HG03025 (cell line): ENCODE measurements around the gene SMARCAL1.
"Not testable (repeated sequence)": the region's sequence is repeated elsewhere in the genome, so short reads cannot be mapped to it uniquely, and the experiment has no call there.

Experiments
- ATAC-seq: cut with Tn5 transposase; IDR thresholded peaks from one replicate; pipeline ENCODE4 v1.9.1; 2021; ENCODE audit warnings: mild to moderate bottlenecking, moderate library complexity; ENCODE audit not compliant: unreplicated experiment, low FRiP score

Gene SMARCAL1

DNA sequence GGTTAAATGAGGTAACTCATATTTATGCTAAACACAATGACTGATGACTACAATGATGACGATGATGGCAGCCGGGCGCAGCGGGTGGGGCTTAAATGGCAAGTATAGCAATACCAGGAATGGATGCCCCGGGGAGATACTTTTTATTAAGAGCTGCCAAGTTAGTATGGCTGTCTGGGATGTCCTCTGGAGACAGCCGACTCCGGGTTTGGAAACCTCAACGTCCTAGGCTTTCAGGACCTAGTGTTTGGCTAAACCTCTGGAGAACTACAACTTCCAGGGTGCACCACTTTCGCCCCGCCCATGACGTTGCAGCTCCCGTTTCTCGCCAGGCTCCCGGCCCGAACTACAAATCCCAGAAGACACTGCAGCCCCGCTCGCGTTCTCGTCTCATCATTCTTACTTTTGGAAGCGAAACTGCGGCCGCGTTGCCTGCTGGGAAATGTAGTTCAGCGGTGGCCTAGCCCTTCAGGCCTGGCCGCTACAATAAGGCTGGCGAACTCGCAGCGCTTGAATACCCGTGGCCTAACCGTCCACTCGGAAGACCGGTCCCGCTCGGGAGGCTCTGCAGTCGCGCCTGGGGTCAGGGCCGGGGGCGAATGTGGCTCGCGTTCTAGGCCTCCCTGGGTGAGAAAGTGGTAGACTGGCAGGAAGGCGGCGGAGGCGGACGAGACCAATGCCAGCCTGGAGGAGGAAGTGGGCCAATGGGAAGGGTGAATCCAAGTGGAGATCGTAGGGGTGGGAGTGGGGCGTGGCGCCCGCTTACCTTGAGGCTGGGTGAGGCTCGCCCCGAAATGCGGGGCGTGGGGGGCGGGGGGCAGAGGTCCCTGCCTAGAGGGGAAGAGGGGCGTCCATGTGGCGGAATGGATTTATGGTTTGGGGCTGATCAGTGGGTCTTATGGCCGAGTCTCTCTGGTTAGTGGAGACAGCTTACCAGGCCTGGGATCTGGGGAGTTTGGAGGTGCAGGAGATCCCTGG lies at the start of gene SMARCAL1:
Gene SMARCAL1, plus strand, starts transcription at position 463 of the 978 bp plus-strand sequence. CDS start 2,221 bp downstream, outside the sequence.
- peak; percentile 98 for ATAC-seq

DNA sequence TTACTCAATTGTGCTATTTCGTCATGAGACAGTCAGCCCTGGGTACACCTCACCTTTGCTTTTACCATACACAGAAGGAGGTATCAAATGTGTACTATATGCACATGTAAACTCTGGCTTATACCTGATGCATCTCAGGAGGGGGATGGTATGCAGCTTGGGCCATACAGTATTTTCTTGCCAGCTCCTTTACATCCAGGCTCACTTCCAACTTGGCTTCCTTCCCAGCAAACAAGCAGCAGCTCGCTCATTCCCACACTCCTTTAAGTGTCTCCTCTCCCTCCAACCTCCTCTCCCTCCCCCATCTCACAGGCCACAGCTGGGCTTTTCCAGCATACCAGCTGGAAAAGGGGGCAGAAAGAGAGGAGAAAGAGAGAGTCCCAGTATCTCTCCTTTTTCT lies 49.6 kb upstream of the SMARCAL1 start:
- no peak for ATAC-seq

DNA sequence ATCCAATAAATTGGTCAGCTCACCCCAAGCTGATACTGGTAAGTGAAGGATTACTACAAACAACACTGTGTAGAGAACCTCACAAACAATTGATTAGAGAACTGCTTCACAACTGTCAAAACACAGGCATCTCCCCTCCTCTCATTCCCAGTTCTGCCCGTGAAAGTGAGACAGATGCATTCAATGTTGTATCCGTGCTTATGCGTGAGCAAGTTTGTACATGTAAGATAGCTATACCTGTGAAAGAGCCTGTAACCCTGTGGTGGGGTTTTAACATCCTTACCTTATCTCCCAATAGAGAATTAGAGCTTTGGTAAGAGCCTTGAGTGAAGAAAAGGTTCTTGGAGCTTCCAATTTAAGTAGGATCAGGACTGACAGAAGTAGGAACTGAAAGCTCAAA lies 49.1 kb upstream of the SMARCAL1 start:
- ATAC-seq, result no peak

DNA sequence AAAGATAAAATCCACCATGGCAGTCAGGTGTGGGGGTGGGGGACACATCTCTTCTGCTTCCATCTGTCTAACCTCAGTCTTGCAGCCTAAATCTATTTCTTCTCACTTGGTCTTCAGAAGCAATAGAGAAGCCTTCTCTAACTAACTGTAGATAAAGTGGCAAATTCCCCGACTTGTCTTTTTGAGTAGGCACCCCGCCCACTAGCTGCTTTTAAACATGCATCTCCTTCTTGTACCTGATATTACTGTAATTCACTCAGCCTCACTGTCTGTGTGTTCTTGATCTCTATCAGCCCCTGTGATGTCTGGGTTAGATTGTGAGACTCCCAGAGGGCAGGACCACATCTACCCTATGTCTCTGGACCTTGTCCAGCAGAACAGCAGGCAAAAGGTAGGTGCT lies 46.8 kb upstream of the SMARCAL1 start:
- no peak for ATAC-seq

DNA sequence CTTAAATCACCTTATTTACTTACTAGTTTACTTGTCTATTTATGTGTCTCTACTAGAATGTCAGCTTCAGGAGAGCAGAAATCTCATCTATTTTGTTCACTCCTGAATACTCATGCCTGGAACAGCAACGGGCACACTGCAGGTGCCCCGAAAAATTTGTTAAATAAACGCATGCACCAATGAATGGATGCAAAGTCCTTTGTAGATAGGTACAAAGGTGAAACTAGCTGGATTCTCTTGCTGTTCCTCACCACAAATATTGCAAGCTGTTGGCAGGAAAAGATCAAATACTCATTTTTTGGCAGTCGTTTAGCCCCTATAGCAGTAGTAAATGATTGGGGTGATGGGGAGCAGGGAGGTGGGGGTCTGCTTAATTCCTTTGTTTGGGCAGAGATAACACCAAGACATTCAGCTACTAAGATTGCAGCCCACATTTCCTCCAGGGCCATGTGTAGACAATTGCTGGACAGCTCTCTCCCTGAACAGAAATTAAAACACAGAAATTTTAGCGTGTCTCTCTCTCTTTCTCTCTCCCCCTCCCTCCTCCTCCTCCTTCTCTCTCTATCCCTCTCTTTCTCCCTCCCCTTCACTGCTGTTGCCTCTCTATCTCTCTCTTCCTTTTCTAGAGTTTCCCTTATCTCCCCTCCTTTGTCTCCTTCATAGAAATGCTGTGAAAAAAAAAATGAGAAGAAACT lies 45.4 kb upstream of the SMARCAL1 start:
- ATAC-seq, result no peak

DNA sequence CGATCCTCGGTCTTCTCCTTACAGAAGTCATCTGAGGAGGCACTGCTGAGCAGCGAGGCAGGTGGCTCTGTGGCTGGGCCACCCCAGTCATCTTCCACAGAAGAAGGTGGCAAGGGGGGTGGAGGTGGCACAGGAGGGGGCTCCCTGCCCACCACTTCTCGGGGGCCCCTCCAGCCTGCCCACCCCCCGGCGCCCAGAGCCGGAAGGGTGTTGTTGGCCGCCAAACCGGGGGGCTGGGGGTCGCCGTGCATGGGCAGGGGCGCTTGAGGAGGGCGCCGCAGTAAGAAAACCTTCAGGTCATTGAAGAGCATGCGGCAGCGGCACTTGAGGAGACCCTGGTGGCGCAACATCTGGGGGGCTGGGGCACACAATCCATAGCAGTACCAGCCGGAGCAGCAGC lies 42.5 kb upstream of the SMARCAL1 start:
- no peak for ATAC-seq

DNA sequence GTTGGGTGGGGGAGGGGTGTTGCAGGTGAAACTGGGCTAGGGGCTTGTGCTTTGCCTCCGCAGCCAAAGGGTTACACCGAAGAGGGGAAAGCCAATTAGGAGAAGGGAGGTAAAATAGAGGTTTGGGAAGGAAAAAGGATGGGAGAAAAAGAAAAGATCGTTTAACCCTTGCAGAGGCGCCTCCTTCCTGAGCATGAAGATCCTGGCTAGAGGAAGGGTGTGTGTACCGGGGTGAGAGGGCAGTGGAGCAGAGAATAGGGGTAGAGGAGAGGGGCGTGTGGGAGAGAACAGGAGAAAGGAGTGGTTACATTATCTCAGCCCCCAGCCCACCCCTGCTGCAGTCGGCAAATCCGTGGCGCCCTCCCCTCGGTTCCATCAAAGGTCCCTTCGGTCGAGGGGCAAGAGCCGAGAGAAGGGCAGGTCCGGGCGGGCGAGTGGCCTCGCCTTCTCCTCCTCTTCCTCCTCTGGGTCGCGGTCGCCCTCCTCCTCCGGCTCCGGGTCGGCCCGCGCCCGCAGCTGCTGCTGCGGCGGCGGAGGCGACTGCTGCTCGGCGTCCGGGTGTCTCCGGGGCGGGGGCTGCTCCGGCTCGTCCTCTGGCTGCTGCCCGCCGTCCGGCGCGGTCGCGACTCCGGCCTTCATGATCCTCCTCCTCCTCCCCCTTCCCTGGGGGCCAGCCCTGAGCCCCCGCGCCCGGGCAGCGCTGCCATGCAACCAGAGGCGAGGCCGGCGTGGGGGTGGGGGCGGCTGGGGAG lies 41.1 kb upstream of the SMARCAL1 start:
- no peak for ATAC-seq

DNA sequence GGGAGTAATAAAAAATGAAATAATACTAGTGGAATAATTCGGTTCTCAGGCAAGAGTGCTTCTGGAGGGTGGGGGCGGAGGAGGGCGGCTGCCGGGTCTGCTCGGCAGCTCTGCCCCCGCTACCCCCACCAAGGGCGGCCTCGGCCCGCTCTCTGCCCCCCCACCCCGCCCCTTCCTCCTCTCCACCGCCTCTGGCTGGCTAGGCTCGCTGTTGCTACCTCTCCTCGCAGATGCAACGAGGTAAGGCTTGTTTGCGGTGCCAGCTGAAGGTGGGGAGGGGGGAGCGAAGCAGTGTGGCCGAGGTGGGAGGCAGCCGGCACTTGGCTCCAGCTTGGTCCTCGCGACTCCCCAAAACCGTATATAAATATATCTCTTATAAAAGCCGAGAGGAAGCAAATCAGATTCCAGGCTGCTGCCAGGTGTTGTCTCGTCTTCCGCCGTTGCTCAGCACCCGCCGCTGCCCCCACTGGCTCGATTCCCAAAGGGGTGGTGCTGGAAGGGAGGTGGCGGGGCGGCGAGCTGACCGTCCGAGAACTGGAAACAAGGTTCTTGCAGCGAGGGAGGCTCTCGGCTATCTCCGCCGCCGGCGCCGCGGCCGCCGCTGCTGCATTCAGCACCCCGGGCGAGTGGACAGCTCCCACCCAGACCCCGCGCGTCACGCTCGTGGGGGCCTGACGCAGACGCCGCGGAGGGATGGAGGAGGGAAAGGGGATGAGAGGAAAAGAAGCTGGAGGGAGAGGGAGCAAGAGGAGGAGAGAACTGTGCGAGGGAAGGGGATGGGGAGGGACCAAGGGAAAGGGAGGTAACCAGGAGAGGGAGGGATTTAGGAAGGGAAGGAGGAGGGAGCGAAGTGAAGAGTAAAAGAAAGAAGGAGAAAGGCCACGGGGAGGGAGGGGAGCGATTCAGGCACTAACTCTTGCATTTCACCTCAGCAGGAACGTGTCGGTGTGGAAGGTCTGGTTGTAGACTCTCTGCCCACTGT lies 40.3 kb upstream of the SMARCAL1 start, which contains the start of gene MARCHF4:
Gene MARCHF4, minus strand, starts transcription at position 763 of the 982 bp plus-strand sequence. CDS start 2,223 bp downstream, outside the sequence.
- ATAC-seq, result no peak

DNA sequence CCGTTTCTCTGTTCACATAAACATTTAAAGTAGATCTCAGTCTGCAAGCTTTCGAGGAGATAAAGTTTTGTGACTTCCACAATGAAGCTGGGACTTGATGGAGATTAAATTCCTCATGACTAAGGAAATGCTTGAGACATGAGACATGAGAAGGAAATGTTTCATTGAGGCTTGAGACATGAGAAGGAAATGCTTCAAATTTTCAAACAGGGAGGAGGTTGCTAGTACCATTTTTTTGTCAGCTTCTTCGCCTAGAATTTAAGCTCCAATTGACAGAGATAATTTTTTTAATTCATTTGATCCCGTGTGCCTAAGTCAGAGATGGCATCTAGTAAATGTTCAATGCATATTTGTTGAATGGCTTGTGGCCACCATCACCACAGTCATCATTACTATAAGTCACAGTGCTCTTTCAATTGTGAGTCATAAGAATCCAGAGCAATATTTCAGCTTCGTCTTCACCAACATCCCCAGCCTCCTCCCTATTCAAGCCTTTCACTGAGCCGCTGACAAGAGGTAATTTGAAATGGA lies 39.5 kb upstream of the SMARCAL1 start:
- ATAC-seq, result no peak

DNA sequence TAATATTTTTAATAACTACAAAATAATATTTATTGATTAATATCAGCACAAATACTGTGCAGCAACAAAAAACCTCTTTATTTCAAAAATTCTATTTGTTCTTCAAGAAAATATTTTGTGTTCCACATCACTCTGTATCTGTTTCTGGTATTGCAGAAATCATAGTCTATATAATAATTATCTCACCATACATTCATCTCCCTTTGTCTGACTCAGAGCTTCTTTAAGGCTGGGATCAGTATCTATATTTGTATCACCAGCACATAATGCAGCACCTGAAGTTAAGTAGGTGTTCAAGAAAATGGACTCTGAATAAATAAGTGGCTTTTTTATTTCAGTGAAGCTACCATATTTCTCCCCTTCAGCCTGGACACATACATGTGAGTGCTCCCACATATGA lies 38.4 kb upstream of the SMARCAL1 start:
- ATAC-seq, result no peak

DNA sequence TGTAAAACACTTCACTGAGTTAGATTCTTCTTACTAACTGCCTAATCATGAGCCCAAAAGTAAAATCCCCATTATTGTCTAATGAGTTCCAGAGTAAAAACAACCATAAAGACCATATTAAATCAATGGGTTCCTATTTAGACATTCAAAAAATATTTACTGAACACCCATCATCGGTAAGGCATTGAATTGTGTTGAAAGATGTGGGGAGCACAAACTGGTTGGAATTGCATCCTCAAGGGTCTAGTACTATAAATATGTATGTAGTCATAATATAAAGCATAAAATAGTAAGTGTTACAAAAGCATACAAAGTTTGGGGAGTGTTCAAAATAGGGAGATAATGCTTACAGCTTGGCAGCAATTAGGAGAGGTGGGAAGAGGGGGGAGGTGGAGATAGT lies 37.0 kb upstream of the SMARCAL1 start:
- no peak for ATAC-seq

DNA sequence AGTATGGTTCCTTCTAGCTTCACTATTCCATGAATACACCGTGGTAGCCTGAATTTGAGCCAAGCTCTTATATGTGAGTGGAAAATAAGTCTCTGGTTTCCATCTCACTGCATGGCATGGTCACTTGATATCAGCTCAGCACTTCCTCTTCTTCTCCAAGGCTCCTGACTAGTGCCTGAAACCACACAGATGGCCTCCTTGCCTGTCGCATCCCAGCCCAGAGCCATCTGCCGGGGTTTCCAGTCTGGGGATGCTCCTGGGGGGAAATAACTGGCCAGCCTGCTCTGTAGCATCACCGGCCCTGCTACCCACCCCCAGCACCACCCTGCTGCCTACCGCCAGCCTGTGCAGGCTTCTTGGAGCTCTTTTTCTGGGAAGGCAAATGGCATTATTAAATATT lies 32.3 kb upstream of the SMARCAL1 start:
- ATAC-seq, result no peak

DNA sequence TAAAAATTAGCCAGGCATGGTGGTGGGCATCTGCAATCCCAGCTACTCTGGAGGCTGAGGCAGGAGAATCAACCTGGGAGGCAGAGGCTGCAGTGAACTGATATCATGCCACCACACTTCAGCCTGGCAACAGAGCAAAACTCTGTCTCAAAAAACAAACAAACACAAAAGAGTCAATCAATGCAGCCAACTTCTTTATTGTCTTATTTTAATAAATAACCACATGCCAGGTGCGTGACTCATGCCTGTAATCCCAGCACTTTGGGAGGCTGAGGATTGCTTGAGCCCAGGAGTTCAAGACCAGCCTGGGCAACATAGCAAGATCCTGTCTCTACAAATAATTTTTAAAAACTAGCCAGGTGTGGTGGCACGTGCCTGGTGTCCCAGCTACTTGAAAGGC lies 27.9 kb upstream of the SMARCAL1 start:
- ATAC-seq, result not testable (repeated sequence)

DNA sequence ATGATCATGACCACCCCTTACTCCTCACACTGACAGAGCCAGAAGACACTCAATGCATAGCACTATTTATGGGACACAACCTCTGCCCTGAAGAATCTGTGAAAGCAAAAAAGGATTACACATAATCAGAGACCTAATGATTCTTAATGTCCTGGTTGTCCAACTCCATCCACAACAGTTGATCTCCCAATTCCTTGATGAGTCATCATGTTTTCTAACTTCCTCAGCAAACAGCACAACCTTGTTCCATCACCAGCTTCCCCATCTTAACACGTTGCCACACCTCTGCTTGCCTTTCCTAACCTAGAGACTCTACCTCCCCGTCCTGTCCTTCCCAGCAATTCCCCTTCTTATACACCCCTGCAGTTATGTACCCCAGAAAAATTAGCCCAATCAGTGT lies 26.8 kb upstream of the SMARCAL1 start:
- ATAC-seq, result no peak

DNA sequence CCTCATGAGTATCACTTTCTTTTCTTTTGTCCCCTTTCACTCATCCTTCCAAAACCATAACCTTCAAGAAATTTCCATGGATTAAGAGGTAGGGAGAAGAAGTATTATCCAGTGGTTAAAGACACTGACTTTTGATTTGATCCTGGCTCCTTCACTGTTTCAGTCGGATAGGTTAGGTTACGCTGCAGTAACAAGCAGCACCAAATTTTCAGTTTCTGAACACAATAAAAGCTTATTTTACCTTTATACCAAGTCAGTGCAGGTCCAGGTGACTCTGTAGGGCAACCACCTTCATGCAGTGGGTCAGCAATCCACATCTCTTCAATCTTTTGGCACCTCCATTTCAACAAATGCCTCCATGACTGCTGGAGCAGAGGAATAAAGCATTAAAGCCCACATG lies 25.0 kb upstream of the SMARCAL1 start:
- no peak for ATAC-seq

DNA sequence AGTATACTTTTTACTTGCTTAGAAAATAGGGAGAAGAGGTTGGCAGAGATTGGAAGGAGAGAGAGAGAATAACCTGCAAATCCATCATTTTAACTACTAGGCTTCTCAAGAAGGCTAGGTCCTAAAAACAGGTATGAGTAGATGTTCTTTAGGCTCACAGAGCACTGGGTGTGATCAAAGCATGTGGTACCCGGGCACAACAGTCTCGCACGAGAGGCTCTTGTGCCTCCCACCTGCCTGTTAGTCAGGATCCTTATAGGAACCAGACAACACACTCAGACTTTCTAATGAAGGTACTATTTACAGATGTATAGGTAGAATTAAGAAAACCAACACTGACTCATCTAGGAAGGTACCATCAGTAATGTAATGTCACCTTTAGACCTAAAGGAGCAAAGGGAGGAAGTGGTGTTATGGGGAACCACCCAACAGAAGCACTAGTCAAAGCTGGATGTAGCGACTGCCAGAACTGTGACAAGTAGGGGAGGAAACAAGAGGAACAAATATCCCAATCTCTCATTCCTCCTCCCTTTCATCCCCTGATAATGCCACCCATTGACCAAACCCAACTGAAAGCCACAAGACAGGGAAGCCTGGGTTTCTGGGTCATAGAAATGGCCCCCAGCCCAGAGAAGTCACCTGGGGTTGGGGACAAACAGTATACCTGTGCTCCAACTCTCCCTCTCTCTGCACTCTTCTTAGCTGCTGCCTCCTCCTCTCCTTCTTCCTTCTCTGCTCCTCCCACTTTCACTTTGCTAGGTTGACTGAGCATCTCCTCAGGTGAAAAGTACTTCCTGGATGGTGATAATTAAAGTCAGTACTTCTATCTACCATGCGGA lies 24.0 kb upstream of the SMARCAL1 start:
- no peak for ATAC-seq

DNA sequence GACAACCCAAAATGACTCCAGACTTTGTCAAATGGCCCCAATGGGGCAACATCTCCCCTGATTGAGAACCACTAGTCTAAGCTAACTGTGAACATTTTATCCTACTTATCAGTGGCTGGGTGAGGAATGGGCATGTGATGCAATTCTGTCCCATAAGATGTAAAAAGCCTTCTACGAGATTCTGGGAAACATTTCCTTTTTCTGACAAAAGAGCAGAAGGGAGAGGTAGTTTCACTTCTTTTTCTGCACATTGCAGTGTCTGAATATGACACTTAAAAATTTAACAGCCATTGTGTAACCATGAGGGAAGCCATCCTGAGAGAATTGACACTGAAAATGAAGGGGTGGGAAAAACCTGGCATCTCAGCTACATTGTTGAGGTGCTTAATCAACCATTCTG lies 22.7 kb upstream of the SMARCAL1 start:
- no peak for ATAC-seq

DNA sequence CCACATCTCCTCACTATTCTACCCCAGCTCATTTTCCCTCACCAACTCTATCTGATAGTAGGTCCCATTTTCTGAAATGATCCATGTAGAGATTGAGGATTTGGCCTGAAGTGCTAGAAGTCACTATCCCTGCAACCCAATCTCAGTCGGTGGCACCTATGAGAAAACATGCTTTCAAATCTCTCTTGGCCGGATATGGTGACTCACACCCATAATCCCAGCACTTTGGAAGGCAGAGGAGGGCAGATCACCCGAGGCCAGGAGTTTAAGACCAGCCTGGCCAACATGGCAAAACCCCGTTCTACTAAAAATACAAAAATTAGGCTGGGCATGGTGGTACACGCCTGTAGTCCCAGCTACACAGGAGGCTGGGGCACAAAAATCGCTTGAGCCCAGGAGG lies 20.9 kb upstream of the SMARCAL1 start:
- ATAC-seq, result no peak
